K562 (cell line): ENCODE results near the gene PBXIP1. TPM values are rescaled to one million over a fixed set of nuclear protein-coding genes. Genes with fewer than 3 reads are reported as not detected.

Experiments used
- CTBP1 ChIP-seq: fragments of 450-650 bp; IDR thresholded peaks from 2 replicates; pipeline ENCODE4 v1.6.1; 2016; ENCODE audit warnings: borderline replicate concordance
- DPF2 ChIP-seq: fragments of 450-650 bp; IDR thresholded peaks from 2 replicates; pipeline ENCODE4 v1.6.1; 2016
- EP300 ChIP-seq: IDR thresholded peaks from 2 replicates; pipeline ENCODE4 v1.6.1; 2012; ENCODE audit warnings: low read length, improper control_type of control experiment
- MAFF ChIP-seq: IDR thresholded peaks from 2 replicates; pipeline ENCODE4 v1.6.1; 2012; ENCODE audit warnings: low read length, improper control_type of control experiment
- MAFK ChIP-seq: IDR thresholded peaks from 2 replicates; pipeline ENCODE4 v1.6.1; 2011; ENCODE audit warnings: low read length, improper control_type of control experiment
- MAX ChIP-seq: sonication (generic); formaldehyde crosslinking; IDR thresholded peaks from 2 replicates; pipeline ENCODE4 v1.9.0; 2022; ENCODE audit warnings: mild to moderate bottlenecking, missing genetic modification reagents
- MTA1 ChIP-seq: fragments of 450-650 bp; IDR thresholded peaks from 2 replicates; pipeline ENCODE4 v1.6.1; 2017; ENCODE audit warnings: borderline replicate concordance
- NFRKB ChIP-seq: fragments of 450-650 bp; IDR thresholded peaks from 2 replicates; pipeline ENCODE4 v1.6.1; 2016; ENCODE audit warnings: low read depth
- NFXL1 ChIP-seq: fragments of 450-650 bp; formaldehyde crosslinking; IDR thresholded peaks from 2 replicates; pipeline ENCODE4 v1.4.0; 2021; ENCODE audit warnings: mild to moderate bottlenecking
- PML ChIP-seq: IDR thresholded peaks from 2 replicates; pipeline ENCODE4 v1.6.1; 2012; ENCODE audit warnings: low read length, inconsistent platforms
- RBFOX2 ChIP-seq: fragments of 200-400 bp; formaldehyde crosslinking; IDR thresholded peaks from 2 replicates; pipeline ENCODE4 v1.6.1; 2017; ENCODE audit warnings: low read depth, mild to moderate bottlenecking, low read length, moderate library complexity
- SMARCE1 ChIP-seq: fragments of 450-650 bp; IDR thresholded peaks from 2 replicates; pipeline ENCODE4 v1.7.1; 2016; ENCODE audit warnings: mild to moderate bottlenecking
- SUPT5H ChIP-seq: fragments of 450-650 bp; IDR thresholded peaks from 2 replicates; pipeline ENCODE4 v1.6.1; 2016
- TCFL5 ChIP-seq: fragments of 250-450 bp; sonication (Bioruptor Pico); conservative IDR thresholded peaks from 2 replicates; pipeline ENCODE4 v1.6.1; 2021; ENCODE audit warnings: mild to moderate bottlenecking, moderate library complexity, matching md5 sums
- polyA plus RNA-seq, 8 experiments: library from polyadenylated mRNA; depleted of rRNA in 4 of 8; stranded (reverse) in 5 of 8; unstranded in 3 of 8; fragments of >200 nt; fragmentation: Nextera tagmentation in 2 of 8; fragmentation: Illumina TruSeq in 1 of 8; extraction: Ambion mirVana in 2 of 8; extraction: Trizol in 1 of 8; gene quantifications; 2 replicates each; pipeline versions ENCODE4 v1.2.1 to v1.2.3, GENCODE V29; 2011 to 2014; ENCODE audit warnings: inconsistent platforms in 1 of 8, missing spikeins in 1 of 8
- total RNA-seq, 7 experiments: library from RNA; depleted of rRNA in 6 of 7; stranded (reverse); fragments of >200 nt in 6 of 7; fragmentation: Illumina TruSeq in 2 of 7; extraction: Trizol in 2 of 7; gene quantifications; 2 replicates each; pipeline versions ENCODE4 v1.2.1 to v1.2.3, GENCODE V29; 2011 to 2021; ENCODE audit warnings: low replicate concordance in 1 of 7
- TF ChIP-seq, protein P1 (sequence below): fragments of 250-450 bp; sonication (Bioruptor Pico); IDR thresholded peaks from 2 replicates; pipeline ENCODE4 v1.9.0; 2021; ENCODE audit warnings: mild to moderate bottlenecking, inconsistent platforms
- TF ChIP-seq, protein P2 (sequence below), 3 experiments: fragments of 200-800 bp in 1 of 3; fragments of 250-450 bp in 1 of 3; fragments of 450-650 bp in 1 of 3; sonication (Bioruptor Pico) in 1 of 3; sonication (Bioruptor generic) in 1 of 3; formaldehyde crosslinking in 1 of 3; IDR thresholded peaks; 2 replicates each; pipeline versions ENCODE4 v1.6.1 to v1.8.0; 2016 to 2022; ENCODE audit warnings: mild to moderate bottlenecking in 2 of 3, missing genetic modification characterization in 2 of 3, missing compliant biosample characterization in 1 of 3, moderate library complexity in 1 of 3

The PBXIP1 gene
- total and polyA plus RNA-seq, 9 of the 15 experiments (the other 6 are each of a cell fraction or from before 2014, with no cell fraction given): 0.13 to 8.3 (median 5.8) TPM

- TF ChIP-seq, protein P1, sequence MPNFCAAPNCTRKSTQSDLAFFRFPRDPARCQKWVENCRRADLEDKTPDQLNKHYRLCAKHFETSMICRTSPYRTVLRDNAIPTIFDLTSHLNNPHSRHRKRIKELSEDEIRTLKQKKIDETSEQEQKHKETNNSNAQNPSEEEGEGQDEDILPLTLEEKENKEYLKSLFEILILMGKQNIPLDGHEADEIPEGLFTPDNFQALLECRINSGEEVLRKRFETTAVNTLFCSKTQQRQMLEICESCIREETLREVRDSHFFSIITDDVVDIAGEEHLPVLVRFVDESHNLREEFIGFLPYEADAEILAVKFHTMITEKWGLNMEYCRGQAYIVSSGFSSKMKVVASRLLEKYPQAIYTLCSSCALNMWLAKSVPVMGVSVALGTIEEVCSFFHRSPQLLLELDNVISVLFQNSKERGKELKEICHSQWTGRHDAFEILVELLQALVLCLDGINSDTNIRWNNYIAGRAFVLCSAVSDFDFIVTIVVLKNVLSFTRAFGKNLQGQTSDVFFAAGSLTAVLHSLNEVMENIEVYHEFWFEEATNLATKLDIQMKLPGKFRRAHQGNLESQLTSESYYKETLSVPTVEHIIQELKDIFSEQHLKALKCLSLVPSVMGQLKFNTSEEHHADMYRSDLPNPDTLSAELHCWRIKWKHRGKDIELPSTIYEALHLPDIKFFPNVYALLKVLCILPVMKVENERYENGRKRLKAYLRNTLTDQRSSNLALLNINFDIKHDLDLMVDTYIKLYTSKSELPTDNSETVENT (CRISPR knock-in tag): no peak
- peak; percentile 34; the same call in 1 of the 2 replicates for TF ChIP-seq MAX (CRISPR knock-in tag)
- TF ChIP-seq TCFL5: no peak
- TF ChIP-seq SUPT5H: peak; percentile 78
- peak; percentile 26; the same call in 1 of the 2 replicates for TF ChIP-seq PML
- peak; percentile 62 for TF ChIP-seq MAFK
- peak; percentile 84 for TF ChIP-seq DPF2
- peak; percentile 19; the same call in 1 of the 2 replicates for TF ChIP-seq EP300
- peak; percentile 32; the same call in 1 of the 2 replicates for TF ChIP-seq CTBP1
- TF ChIP-seq MTA1: peak; percentile 19; the same call in 1 of the 2 replicates
- TF ChIP-seq NFXL1 (CRISPR knock-in tag): no peak
- peak; percentile 83 for TF ChIP-seq RBFOX2
- TF ChIP-seq, protein P2, sequence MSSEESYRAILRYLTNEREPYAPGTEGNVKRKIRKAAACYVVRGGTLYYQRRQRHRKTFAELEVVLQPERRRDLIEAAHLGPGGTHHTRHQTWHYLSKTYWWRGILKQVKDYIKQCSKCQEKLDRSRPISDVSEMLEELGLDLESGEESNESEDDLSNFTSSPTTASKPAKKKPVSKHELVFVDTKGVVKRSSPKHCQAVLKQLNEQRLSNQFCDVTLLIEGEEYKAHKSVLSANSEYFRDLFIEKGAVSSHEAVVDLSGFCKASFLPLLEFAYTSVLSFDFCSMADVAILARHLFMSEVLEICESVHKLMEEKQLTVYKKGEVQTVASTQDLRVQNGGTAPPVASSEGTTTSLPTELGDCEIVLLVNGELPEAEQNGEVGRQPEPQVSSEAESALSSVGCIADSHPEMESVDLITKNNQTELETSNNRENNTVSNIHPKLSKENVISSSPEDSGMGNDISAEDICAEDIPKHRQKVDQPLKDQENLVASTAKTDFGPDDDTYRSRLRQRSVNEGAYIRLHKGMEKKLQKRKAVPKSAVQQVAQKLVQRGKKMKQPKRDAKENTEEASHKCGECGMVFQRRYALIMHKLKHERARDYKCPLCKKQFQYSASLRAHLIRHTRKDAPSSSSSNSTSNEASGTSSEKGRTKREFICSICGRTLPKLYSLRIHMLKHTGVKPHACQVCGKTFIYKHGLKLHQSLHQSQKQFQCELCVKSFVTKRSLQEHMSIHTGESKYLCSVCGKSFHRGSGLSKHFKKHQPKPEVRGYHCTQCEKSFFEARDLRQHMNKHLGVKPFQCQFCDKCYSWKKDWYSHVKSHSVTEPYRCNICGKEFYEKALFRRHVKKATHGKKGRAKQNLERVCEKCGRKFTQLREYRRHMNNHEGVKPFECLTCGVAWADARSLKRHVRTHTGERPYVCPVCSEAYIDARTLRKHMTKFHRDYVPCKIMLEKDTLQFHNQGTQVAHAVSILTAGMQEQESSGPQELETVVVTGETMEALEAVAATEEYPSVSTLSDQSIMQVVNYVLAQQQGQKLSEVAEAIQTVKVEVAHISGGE (CRISPR knock-in tag; IDR thresholded peaks at IDR 0.05): peak in 1 of 3 experiments; percentile 62; a peak in 2 of 6 replicates
- TF ChIP-seq NFRKB: peak; percentile 61
- TF ChIP-seq MAFF: peak; percentile 35
- TF ChIP-seq SMARCE1: peak; percentile 54; the same call in 1 of the 2 replicates
Measured at GRCh38 chr1:154970631-154971340, 14.9 kb upstream of the PBXIP1 start, which contains the start of gene SHC1 (continued).
